LHCN-M2 (cell line): ENCODE data around the gene THSD4. TPM values are rescaled to one million over a fixed set of nuclear protein-coding genes. Genes with fewer than 3 reads are reported as not detected.
"Not testable (repeated sequence)": the region's sequence is repeated elsewhere in the genome, so short reads cannot be mapped to it uniquely, and the experiment has no call there.

Source experiments
- DNase-seq: peaks from one replicate; pipeline ENCODE4 v3.0.0-alpha.2; 2012; ENCODE audit warnings: low read depth
- total RNA-seq: library from RNA; depleted of rRNA; stranded (reverse); fragments of >200 nt; gene quantifications from 2 replicates; pipeline ENCODE4 v1.2.3, GENCODE V29; 2014

The THSD4 gene
- total RNA-seq, 1 experiment from 2014 or later, result 13.0 TPM

- no peak for DNase-seq
These were observed 265.1 kb downstream of the THSD4 start for GRCh38 chr15:71380345-71380744.

GRCh38 chr15:71384501-71384900 lies 269.2 kb downstream of the THSD4 start:
- DNase-seq, result no peak

- no peak for DNase-seq
These were observed 269.8 kb downstream of the THSD4 start for GRCh38 chr15:71385026-71385425.

GRCh38 chr15:71385457-71385856 lies 270.2 kb downstream of the THSD4 start:
- no peak for DNase-seq

- DNase-seq, result no peak
These were observed 270.7 kb downstream of the THSD4 start for GRCh38 chr15:71386005-71386404.

GRCh38 chr15:71386448-71387236 lies 271.4 kb downstream of the THSD4 start:
- peak; percentile 17 for DNase-seq

- DNase-seq, result no peak
These were observed 272.5 kb downstream of the THSD4 start for GRCh38 chr15:71387810-71388209.

- no peak for DNase-seq
These were observed 274.8 kb downstream of the THSD4 start for GRCh38 chr15:71390096-71390495.

- no peak for DNase-seq
These were observed 276.3 kb downstream of the THSD4 start for GRCh38 chr15:71391421-71392088.

- DNase-seq, result no peak
These were observed 277.6 kb downstream of the THSD4 start for GRCh38 chr15:71392861-71393283.

GRCh38 chr15:71393383-71393782 lies 278.1 kb downstream of the THSD4 start:
- no peak for DNase-seq

GRCh38 chr15:71396536-71397125 lies 281.4 kb downstream of the THSD4 start:
- DNase-seq, result no peak

GRCh38 chr15:71397377-71397776 lies 282.1 kb downstream of the THSD4 start:
- peak; percentile 36 for DNase-seq

- DNase-seq, result no peak
These were observed 285.0 kb downstream of the THSD4 start for GRCh38 chr15:71400294-71400693.

- not testable (repeated sequence) for DNase-seq
These were observed 286.5 kb downstream of the THSD4 start for GRCh38 chr15:71401728-71402127.

- DNase-seq, result no peak
These were observed 294.3 kb downstream of the THSD4 start for GRCh38 chr15:71409541-71409940.

GRCh38 chr15:71410347-71410746 lies 295.1 kb downstream of the THSD4 start:
- DNase-seq, result no peak

- no peak for DNase-seq
These were observed 296.5 kb downstream of the THSD4 start for GRCh38 chr15:71411538-71412482.

GRCh38 chr15:71413419-71413818 lies 298.1 kb downstream of the THSD4 start:
- no peak for DNase-seq

- DNase-seq, result no peak
These were observed 299.6 kb downstream of the THSD4 start for GRCh38 chr15:71414853-71415252.

- DNase-seq, result no peak
These were observed 307.4 kb downstream of the THSD4 start for GRCh38 chr15:71422530-71423259.
